ENCODE measurements around the gene EMID1. TPM values are rescaled to one million over a fixed set of nuclear protein-coding genes. Genes with fewer than 3 reads are reported as not detected.
"Not testable (repeated sequence)": the region's sequence is repeated elsewhere in the genome, so short reads cannot be mapped to it uniquely, and the experiment has no call there.

The EMID1 gene
- total RNA-seq, 1 donor from 2014 or later = 2.3 TPM

- DNase-seq (ENCODE audit: extremely low read depth, low read depth, low spot score) = no peak
Observed at GRCh38 chr22:29208879-29209623, 3.4 kb downstream of the EMID1 start.

DNA sequence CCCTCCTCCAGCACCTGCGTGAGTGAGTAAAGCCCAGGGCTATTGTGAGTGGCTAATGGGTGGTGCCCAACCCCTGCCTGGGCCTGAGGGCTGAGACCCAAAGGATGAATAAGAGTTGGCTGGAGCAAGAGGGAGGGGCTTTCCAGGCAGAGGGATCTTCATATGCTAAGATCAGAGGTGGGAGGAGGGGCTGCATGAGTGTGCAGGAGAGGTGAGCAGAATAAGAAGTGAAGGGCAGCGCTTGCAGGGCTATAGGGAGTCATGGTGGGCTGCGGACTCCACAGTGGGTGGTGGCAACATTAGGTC is 3.9 kb downstream of the EMID1 start:
- DNase-seq (ENCODE audit: extremely low read depth, low read depth, low spot score) = no peak

GRCh38 chr22:29211066-29211465 is 5.4 kb downstream of the EMID1 start:
- DNase-seq (ENCODE audit: extremely low read depth, low read depth, low spot score) = no peak

- DNase-seq (ENCODE audit: extremely low read depth, low read depth, low spot score) = no peak
Observed at GRCh38 chr22:29211466-29211865, 5.8 kb downstream of the EMID1 start.

DNA sequence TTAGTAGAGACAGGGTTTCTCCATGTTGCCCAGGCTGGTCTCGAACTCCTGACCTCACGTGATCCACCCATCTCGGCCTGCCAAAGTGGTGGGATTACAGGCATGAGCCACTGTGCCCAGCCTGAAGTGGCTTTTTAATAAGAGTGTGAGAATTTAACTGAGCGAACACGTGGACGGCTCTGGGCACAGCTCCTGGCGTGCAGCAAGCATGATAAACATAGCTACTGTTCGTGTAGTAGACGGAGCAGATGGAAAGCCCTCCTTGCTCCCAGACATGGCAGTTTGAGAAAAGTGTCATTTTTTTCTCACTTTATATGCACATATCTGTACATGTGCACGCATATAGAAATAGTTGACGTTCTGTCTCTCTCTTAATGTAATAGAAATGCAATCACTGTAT is 7.0 kb downstream of the EMID1 start:
- no peak for DNase-seq (ENCODE audit: extremely low read depth, low read depth, low spot score)

DNA sequence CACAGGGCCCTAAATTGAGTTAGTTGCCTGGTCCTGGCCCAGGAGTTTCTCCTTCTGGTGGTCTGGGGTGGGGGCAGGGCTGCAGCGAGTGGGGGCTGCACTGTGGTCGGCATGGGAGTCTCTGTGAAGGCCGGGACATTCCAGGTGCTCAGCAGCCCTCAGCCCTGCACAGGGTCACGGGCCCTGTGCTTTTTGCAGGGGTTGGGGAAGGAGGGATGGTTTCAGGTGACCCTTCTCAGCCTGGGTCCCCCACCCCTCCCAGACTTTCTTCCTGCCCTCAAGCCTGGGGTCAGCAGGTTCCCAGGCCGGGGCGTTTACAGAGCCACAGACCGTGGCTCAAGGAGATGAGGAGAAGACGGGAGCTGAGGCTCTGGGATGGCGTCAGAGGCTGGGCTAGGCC is 7.8 kb downstream of the EMID1 start:
- no peak for DNase-seq (ENCODE audit: extremely low read depth, low read depth, low spot score)

DNA sequence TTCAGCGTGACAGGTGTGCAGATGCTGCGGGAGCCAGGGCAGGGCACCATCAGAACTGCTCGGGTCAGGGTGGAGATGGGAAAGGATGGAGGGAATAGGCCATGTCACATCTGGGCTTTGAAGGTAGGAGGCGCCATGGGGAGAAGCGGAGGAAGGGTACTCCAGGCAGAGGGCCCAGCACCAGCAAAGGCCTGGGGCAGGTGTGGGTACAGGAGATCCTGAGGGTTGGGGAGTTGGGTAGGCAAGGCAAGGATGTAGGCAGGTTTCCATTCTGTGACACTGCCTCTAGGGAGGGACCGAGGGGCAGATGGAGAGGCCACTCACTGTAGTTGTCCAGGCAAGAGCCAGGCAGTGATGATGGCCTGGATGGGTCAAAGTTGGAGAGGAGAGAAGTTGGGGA is 8.5 kb downstream of the EMID1 start:
- no peak for DNase-seq (ENCODE audit: extremely low read depth, low read depth, low spot score)

DNA sequence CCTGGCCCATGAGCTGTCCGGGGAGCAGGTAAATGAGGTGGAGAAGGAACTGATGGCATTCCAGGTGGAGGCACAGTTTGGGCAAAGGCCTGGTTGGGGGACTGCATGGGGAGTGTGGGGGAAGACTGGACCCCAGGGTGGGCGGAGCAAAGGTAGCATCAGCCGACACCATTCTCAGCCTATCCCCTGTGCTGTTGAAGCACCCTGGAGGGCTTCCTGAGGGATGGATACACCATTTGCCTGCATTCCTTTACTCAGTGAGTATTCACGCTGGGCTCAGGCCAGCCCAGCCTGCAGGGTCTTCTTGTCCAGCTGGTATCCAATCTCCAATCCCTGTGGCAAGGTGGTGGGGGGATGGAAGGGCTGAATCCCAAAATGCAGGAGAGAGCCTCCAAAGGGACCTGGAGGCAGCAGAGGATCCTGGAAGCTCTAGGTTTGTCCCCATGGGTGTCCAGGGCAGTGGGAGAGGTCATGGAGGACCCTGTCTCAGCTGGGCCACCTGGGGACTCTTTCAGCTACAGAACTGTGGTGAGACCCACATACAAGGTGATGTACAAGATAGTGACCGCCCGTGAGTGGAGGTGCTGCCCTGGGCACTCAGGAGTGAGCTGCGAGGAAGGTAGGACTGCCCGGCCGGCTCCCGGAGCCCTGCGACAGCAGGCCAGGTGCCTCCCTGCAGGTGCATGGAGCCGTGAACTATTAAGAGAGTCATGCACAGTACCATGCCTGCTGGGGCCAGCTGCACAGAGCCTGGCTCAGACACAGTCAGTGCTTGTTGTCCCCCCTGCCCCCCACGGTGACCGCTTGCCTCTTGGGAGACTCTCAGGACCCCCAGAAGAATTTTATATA is 9.5 kb downstream of the EMID1 start:
- DNase-seq (ENCODE audit: extremely low read depth, low read depth, low spot score) = no peak

DNA sequence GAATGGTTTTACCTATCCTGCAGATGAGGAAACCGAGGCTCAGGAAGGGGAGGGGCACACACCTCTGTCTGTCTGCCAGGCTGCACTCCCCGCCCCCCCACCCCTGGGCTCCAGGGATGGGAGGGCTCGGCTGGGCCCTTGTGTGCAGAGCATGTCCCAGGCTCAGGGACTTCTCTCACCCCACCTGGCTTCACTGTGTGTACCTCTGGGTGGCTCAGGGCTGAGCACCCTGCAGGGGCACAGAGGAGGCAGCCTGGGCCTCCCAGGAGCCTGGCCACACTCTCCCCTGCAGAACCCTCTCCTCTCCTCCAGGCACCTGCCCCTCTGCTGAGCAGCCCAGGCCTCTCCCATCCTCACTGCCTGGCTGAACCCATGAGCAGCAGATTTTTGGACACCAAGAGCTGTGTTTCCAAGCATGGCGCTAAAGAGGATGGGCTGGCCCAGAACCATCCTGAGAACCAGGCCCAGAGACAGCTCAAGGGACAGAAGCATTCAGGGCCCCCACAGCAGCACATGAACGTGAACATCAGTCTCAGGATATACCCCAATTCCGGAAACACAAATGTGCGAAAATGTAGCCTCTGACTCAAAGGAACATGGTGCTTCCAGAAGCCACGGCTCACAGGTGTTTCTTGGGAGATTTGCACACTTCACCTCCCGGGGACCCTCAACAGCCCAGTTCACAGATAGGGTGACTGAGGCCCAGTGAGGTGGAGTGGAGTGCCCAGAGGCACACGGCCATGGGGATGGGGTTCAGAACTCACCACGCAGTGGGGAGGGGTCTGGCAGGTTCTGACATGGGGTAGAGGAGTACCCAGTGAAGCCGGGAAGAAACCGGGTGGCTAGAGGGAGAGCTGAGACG is 10.5 kb downstream of the EMID1 start:
- no peak for DNase-seq (ENCODE audit: extremely low read depth, low read depth, low spot score)

DNA sequence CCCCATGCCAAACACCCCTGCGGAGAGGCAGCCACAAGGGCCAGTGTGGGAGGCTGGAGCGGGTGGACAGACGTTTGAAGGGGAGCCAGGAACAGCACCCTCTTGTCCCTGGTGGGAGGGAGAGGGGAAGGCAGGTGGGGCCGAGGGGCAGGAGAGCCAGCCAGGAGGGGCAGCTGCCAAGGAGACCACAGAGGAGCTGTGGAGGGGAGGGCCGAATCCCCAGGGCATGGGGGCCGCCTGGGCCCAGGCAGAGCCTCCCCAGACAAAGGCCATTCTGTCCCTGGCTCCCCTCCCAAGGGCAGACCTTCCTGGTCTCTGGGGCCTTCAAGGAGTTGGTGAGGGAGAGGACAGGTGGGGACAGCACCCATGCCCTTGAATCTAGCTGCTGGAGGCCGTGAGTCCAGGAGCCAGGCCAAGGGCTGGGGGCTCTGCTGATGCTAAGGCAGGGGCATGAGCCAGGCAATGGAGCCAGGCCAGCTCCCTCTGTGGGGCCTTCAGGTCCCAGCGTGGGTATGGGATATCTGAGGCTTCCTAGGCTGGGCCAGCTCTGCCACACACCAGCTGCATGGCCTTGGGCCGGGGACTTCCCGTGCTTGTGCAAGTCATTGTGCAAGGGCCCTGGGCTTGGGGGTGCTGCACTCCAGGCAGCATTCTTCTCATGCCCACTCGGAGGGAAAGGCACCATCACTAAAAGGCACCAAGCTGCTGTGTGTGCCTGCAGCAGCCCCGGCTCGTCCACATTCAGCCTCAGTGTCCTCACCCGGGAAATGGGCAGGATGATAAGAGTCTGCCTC is 11.4 kb downstream of the EMID1 start:
- no peak for DNase-seq (ENCODE audit: extremely low read depth, low read depth, low spot score)

- DNase-seq (ENCODE audit: extremely low read depth, low read depth, low spot score) = no peak
Observed at GRCh38 chr22:29217827-29218757, 12.4 kb downstream of the EMID1 start.

GRCh38 chr22:29218758-29219408 is 13.2 kb downstream of the EMID1 start:
- DNase-seq (ENCODE audit: extremely low read depth, low read depth, low spot score) = no peak

GRCh38 chr22:29219409-29219782 is 13.7 kb downstream of the EMID1 start:
- DNase-seq (ENCODE audit: extremely low read depth, low read depth, low spot score) = not testable (repeated sequence)

GRCh38 chr22:29219881-29220670 is 14.4 kb downstream of the EMID1 start:
- no peak for DNase-seq (ENCODE audit: extremely low read depth, low read depth, low spot score)

GRCh38 chr22:29224121-29224858 is 18.6 kb downstream of the EMID1 start:
- DNase-seq (ENCODE audit: extremely low read depth, low read depth, low spot score) = no peak

- no peak for DNase-seq (ENCODE audit: extremely low read depth, low read depth, low spot score)
Observed at GRCh38 chr22:29224859-29225410, 19.2 kb downstream of the EMID1 start.

DNA sequence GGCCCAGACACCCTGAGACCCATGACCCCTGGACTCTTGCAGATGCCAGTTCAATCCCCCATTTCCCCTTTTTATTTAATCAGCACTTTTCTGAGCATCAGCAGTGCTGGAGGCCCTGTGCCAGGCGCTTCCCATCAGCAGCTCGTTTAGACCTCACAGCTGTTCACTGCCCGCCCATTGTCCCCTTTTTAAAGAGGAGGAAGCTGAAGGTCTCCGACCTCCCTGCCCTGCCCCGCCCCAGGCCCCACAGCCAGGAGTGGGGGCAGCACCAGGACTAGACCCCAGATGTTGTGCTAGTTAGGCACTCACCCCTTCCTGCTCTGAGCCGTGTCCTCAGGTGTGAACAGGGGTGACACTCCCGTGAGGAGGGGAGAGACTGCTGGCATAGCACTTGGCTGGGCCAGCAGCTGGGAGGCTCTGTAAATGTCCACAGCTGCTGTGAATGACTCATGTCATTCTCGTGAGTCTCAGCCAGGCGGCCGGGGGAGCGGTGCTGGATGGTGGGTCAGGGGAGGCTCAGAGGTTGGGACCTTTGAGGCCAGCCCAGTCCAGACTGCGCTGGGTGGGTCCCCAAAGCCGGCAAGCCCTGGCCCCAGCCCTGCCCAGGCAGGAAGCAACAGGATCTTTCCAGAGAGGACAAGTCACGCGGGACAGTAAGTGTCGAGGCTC is 19.9 kb downstream of the EMID1 start:
- no peak for DNase-seq (ENCODE audit: extremely low read depth, low read depth, low spot score)

All from glomerular endothelial cell (primary cell).